K562 (cell line): Measurements from ENCODE around the gene IFNAR2. TPM values are rescaled to one million over a fixed set of nuclear protein-coding genes. Genes with fewer than 3 reads are reported as not detected.

ENCODE experiments used
- ATAC-seq: fragments of 200-7000 bp; cut with Tn5 transposase; 3 replicates; pipeline ENCODE4 v1.9.1; 2020; ENCODE audit warnings: moderate library complexity
- BruUV-seq: library from RNA; stranded (reverse); fragments of 400-500 nt; replicated peaks from 2 replicates; lab custom pipeline; 2021; lab: Mats Ljungman, UMichigan
- CTCF ChIA-PET: fragments of 300-600 bp; formaldehyde crosslinking; extraction: SDS; loops from one replicate; lab custom pipeline; 2021; ENCODE audit warnings: low intra/inter-chr PET ratio; lab: Yijun Ruan, JAX
- POLR2A ChIA-PET: fragments of 300-600, 350-650 bp; sonication (Branson Sonifier 250); formaldehyde crosslinking; extraction: SDS; loops from one replicate; lab custom pipeline; 2021; ENCODE audit warnings: antibody characterized with exemption, inconsistent platforms; lab: Yijun Ruan, JAX
- DNase-seq, 4 experiments: peaks; one replicate each; pipeline versions ENCODE4 v3.0.0 to v3.0.0-alpha.2; 2011 to 2018; ENCODE audit warnings: low spot score in 3 of 4, mixed read lengths in 3 of 4; ENCODE audit errors: extremely low read depth in 1 of 4
- FAIRE-seq: peaks from 2 replicates; lab custom pipeline; 2011; peaks lifted over from hg19 to GRCh38; lab: Jason Lieb, UNC
- H2AFZ ChIP-seq: 2 replicates; pipeline ENCODE4 v1.6.0; 2011; ENCODE audit warnings: low read depth, low read length, control low read depth, inconsistent platforms
- H3K27ac ChIP-seq: fragments of 200-600 bp; 3 replicates; pipeline ENCODE4 v1.8.0; 2011; ENCODE audit warnings: low read depth, mild to moderate bottlenecking, control low read depth, inconsistent platforms, low read length, moderate library complexity, mixed read lengths; ENCODE audit errors: extremely low read depth
- H3K27me3 ChIP-seq, 2 experiments: fragments of 300-600 bp in 1 of 2; 2 replicates in 1 of 2; 3 replicates in 1 of 2; pipeline versions ENCODE4 v1.6.0 to v1.8.0; 2011; ENCODE audit warnings: inconsistent platforms in 2 of 2, low read length in 2 of 2, mild to moderate bottlenecking in 1 of 2, mixed read lengths in 1 of 2, moderate library complexity in 1 of 2; ENCODE audit not compliant: control insufficient read depth in 2 of 2, insufficient read depth in 2 of 2
- H3K36me3 ChIP-seq: fragments of 300-600 bp; 3 replicates; pipeline ENCODE4 v1.8.0; 2011; ENCODE audit warnings: mild to moderate bottlenecking, low read length, inconsistent platforms; ENCODE audit not compliant: control insufficient read depth, insufficient read depth
- H3K4me1 ChIP-seq, 2 experiments: fragments of 200-600 bp in 1 of 2; replicated peaks in 1 of 2; 2 replicates in 1 of 2; 3 replicates in 1 of 2; pipeline versions ENCODE4 v1.5.1 to v1.8.0; 2011; ENCODE audit warnings: inconsistent platforms in 2 of 2, low read length in 2 of 2, mild to moderate bottlenecking in 1 of 2, mixed read lengths in 1 of 2, moderate library complexity in 1 of 2; ENCODE audit not compliant: control insufficient read depth in 2 of 2, insufficient read depth in 2 of 2
- H3K4me2 ChIP-seq: 2 replicates; pipeline ENCODE4 v1.6.1; 2011; ENCODE audit warnings: low read length, control low read depth, inconsistent platforms, mixed read lengths; ENCODE audit not compliant: insufficient read depth
- H3K4me3 ChIP-seq: fragments of 200-600 bp; sonication (generic), shearing (Covaris generic); 2 replicates; pipeline ENCODE4 v1.5.1; 2016; ENCODE audit warnings: control low read depth, inconsistent platforms
- H3K79me2 ChIP-seq: fragments of 200-600 bp; 3 replicates; pipeline ENCODE4 v1.8.0; 2011; ENCODE audit warnings: low read length, inconsistent platforms; ENCODE audit not compliant: control insufficient read depth, insufficient read depth
- H3K9ac ChIP-seq, 2 experiments: 2 replicates each; pipeline versions ENCODE4 v1.6.0 to v1.6.1; 2011; ENCODE audit warnings: low read depth in 2 of 2, low read length in 2 of 2, control low read depth in 1 of 2, inconsistent platforms in 1 of 2, mild to moderate bottlenecking in 1 of 2, mixed read lengths in 1 of 2; ENCODE audit not compliant: insufficient read depth in 1 of 2
- H3K9me1 ChIP-seq: one replicate; pipeline ENCODE4 v1.6.0; 2011; ENCODE audit warnings: inconsistent platforms, mild to moderate bottlenecking, low read length, moderate library complexity; ENCODE audit not compliant: control insufficient read depth, insufficient read depth
- H3K9me3 ChIP-seq: replicated peaks from 2 replicates; pipeline ENCODE4 v1.5.1; 2011; ENCODE audit warnings: low read depth, low read length, inconsistent platforms; ENCODE audit not compliant: control insufficient read depth, insufficient read depth
- H4K20me1 ChIP-seq: replicated peaks from 2 replicates; pipeline ENCODE4 v1.6.1; 2011; ENCODE audit warnings: low read length, inconsistent platforms, mixed read lengths; ENCODE audit not compliant: control insufficient read depth, insufficient read depth
- CREM ChIP-seq: IDR thresholded peaks from 2 replicates; pipeline ENCODE4 v1.6.1; 2014; ENCODE audit warnings: antibody characterized with exemption, low read depth
- LARP7 ChIP-seq: fragments of 450-650 bp; IDR thresholded peaks from 2 replicates; pipeline ENCODE4 v1.6.1; 2016
- NCOA4 ChIP-seq: fragments of 450-650 bp; IDR thresholded peaks from 2 replicates; pipeline ENCODE4 v1.6.1; 2018; ENCODE audit warnings: mild to moderate bottlenecking; ENCODE audit not compliant: partially characterized antibody
- SMAD1 ChIP-seq: fragments of 150-350 bp; IDR thresholded peaks from 2 replicates; pipeline ENCODE4 v1.6.1; 2014; ENCODE audit warnings: low read length, low read depth; ENCODE audit not compliant: partially characterized antibody
- TCFL5 ChIP-seq: fragments of 250-450 bp; sonication (Bioruptor Pico); conservative IDR thresholded peaks from 2 replicates; pipeline ENCODE4 v1.6.1; 2021; ENCODE audit warnings: mild to moderate bottlenecking, moderate library complexity, matching md5 sums
- ZNF224 ChIP-seq: sonication (generic); formaldehyde crosslinking; IDR thresholded peaks from 2 replicates; pipeline ENCODE4 v1.8.0; 2022; ENCODE audit warnings: mild to moderate bottlenecking, missing genetic modification reagents
- ZNF644 ChIP-seq: fragments of 200-800 bp; sonication (Bioruptor generic); IDR thresholded peaks from 2 replicates; pipeline ENCODE4 v1.6.1; 2016; ENCODE audit warnings: low read depth, missing genetic modification characterization, missing compliant biosample characterization
- WGBS: fragments of 100-300 bp; shearing (Covaris generic); methylation state at CpG from one replicate; pipeline ENCODE4 v1.1.6; 2016; ENCODE audit warnings: low coverage, mixed read lengths; ENCODE audit not compliant: insufficient coverage; ENCODE audit errors: missing lambda C conversion rate; 5-methylcytosine and 5-hydroxymethylcytosine counted together
- in situ Hi-C: fragments of 300-500 bp; cut with MboI; formaldehyde crosslinking; loops from 4 replicates; pipeline ENCODE4 v1.15.0; 2018; ENCODE audit warnings: inconsistent platforms, mixed read lengths
- intact Hi-C: fragments of 100-400 bp; cut with micrococcal nuclease; formaldehyde crosslinking; loops from 2 replicates; pipeline ENCODE4 v1.14.2; 2022
- polyA plus RNA-seq, 8 experiments: library from polyadenylated mRNA; depleted of rRNA in 4 of 8; stranded (reverse) in 5 of 8; unstranded in 3 of 8; fragments of >200 nt; fragmentation: Nextera tagmentation in 2 of 8; fragmentation: Illumina TruSeq in 1 of 8; extraction: Ambion mirVana in 2 of 8; extraction: Trizol in 1 of 8; gene quantifications; 2 replicates each; pipeline versions ENCODE4 v1.2.1 to v1.2.3, GENCODE V29; 2011 to 2014; ENCODE audit warnings: inconsistent platforms in 1 of 8, missing spikeins in 1 of 8
- total RNA-seq, 7 experiments: library from RNA; depleted of rRNA in 6 of 7; stranded (reverse); fragments of >200 nt in 6 of 7; fragmentation: Illumina TruSeq in 2 of 7; extraction: Trizol in 2 of 7; gene quantifications; 2 replicates each; pipeline versions ENCODE4 v1.2.1 to v1.2.3, GENCODE V29; 2011 to 2021; ENCODE audit warnings: low replicate concordance in 1 of 7
- TF ChIP-seq, protein P1 (sequence below): fragments of 450-650 bp; formaldehyde crosslinking; IDR thresholded peaks from 2 replicates; pipeline ENCODE4 v1.4.0; 2020; ENCODE audit warnings: mild to moderate bottlenecking, mixed read lengths

IFNAR2 gene
- total and polyA plus RNA-seq, 9 of the 15 experiments (the other 6 are each of a cell fraction or from before 2014, with no cell fraction given): 1.7 to 48.3 (median 8.4) TPM

DNA sequence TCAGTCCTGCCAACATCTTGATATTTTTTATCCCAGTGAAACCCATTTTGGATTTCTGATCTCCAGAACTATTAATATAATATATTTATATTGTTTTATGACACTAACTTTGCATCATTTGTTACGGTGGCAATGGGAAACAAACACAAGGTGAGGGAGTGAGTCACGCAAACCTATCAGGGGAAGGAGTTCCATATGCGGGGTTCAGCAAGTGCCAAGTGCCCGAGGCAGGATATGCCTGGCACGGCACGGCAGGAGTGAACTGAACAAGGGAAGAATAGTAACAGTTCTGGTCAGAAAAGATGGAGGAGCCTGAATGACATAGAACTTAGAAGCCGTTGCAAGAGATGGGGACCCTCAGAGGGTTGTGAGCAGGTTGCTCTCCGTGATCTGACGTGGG lies 28.7 kb downstream of the IFNAR2 start:
- ATAC-seq: no peak
- no TSS peak for BruUV-seq
- Histone ChIP-seq H3K9ac (no peak overlapping the region), H3K36me3 (peaks cover 52% of the 10 kb centered on the region; the same call in 2 of the 3 replicates), H3K4me2 (no peak overlapping the region), H3K4me3 (no peak overlapping the region), H3K27me3 (no peaks in the 10 kb centered on the region)
- POLR2A ChIA-PET: interaction anchor here (0.6 kb wide), 2 partner anchors 10 to 1645 kb away, joined by 3 to 4 read pairs; no protein-coding TSS in a partner anchor
- TF ChIP-seq SMAD1 (no peak), LARP7 (no peak), NCOA4 (no peak), CREM (no peak), ZNF224 (CRISPR knock-in tag) (no peak), ZNF644 (tag) (no peak), TCFL5 (CRISPR knock-in tag) (no peak)
- TF ChIP-seq, protein P1, sequence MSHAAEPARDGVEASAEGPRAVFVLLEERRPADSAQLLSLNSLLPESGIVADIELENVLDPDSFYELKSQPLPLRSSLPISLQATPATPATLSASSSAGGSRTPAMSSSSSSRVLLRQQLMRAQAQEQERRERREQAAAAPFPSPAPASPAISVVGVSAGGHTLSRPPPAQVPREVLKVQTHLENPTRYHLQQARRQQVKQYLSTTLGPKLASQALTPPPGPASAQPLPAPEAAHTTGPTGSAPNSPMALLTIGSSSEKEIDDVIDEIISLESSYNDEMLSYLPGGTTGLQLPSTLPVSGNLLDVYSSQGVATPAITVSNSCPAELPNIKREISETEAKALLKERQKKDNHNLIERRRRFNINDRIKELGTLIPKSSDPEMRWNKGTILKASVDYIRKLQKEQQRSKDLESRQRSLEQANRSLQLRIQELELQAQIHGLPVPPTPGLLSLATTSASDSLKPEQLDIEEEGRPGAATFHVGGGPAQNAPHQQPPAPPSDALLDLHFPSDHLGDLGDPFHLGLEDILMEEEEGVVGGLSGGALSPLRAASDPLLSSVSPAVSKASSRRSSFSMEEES (CRISPR knock-in tag): no peak
- TF ChIP-seq, all 486 proteins: peak for 0
- no peaks in the 10 kb centered on the region for H3K79me2 ChIP-seq
- in situ Hi-C loops: loop anchor here (5.0 kb wide), 1 partner anchor 56 kb away; no protein-coding TSS in a partner anchor
- CTCF ChIA-PET: no interaction called here
- intact Hi-C loops: no loop called here
- H3K4me1 ChIP-seq: no peaks in the 10 kb centered on the region
- FAIRE-seq (no peak), DNase-seq (no peak)
- H3K9me3 ChIP-seq: no peaks in the 10 kb centered on the region
- no peak overlapping the region for H2AFZ ChIP-seq
- no peaks in the 10 kb centered on the region for H3K9me1 ChIP-seq
- no peaks in the 10 kb centered on the region for H4K20me1 ChIP-seq
- 84% methylated on average over 9 of the region's 9 CpGs for WGBS
- no peak overlapping the region for H3K27ac ChIP-seq
